Liver (tissue), 3 donors: ENCODE measurements around the gene TIAM2.

Source experiments
- CTCF ChIP-seq: fragments of 150-350 bp; IDR thresholded peaks from 2 replicates; pipeline ENCODE4 v1.5.1; 2017; ENCODE audit warnings: improper control_type of control experiment, low read depth, low read length; ENCODE audit not compliant: missing input control
- MAX ChIP-seq: IDR thresholded peaks from 2 replicates; pipeline ENCODE4 v1.6.1; 2016; ENCODE audit warnings: antibody characterized with exemption
- REST ChIP-seq: IDR thresholded peaks from 2 replicates; pipeline ENCODE4 v1.6.1; 2016; ENCODE audit warnings: antibody characterized with exemption, mild to moderate bottlenecking
- SP1 ChIP-seq: IDR thresholded peaks from 2 replicates; pipeline ENCODE4 v1.6.1; 2018; ENCODE audit warnings: antibody characterized with exemption, mild to moderate bottlenecking
- TAF1 ChIP-seq: conservative IDR thresholded peaks from 2 replicates; pipeline ENCODE4 v1.6.1; 2016; ENCODE audit warnings: antibody characterized with exemption, mild to moderate bottlenecking
- donor health status: healthy.
- donor health status: healthy.

- TF ChIP-seq TAF1 (no peak), SP1 (no peak), MAX (no peak), CTCF (no peak), REST (no peak)
Measured at GRCh38 chr6:155219858-155220301, 224.8 kb downstream of the TIAM2 start.
